Spleen (tissue), 7 donors: Measurements from ENCODE around the gene CARS1.

Source experiments
- POLR2A ChIP-seq, 3 donors: fragments of 450-650 bp; IDR thresholded peaks; one replicate each; pipeline ENCODE4 v1.5.1; 2017; ENCODE audit warnings: antibody characterized with exemption in 3 of 3, mild to moderate bottlenecking in 1 of 3
- POLR2AphosphoS5 ChIP-seq, 3 donors: sonication (generic); formaldehyde crosslinking; IDR thresholded peaks; one replicate each; pipeline ENCODE4 v1.5.1; 2017; ENCODE audit warnings: antibody characterized with exemption in 3 of 3
- TF ChIP-seq, protein P1 (sequence below), 11 experiments: fragments of 200-600 bp in 7 of 11; fragments of 450-650 bp in 4 of 11; sonication (generic) in 4 of 11; IDR thresholded peaks in 8 of 11; conservative IDR thresholded peaks in 3 of 11; 1 replicate in 7 of 11; 2 replicates in 4 of 11; pipeline versions ENCODE4 v1.4.0 to v1.8.0; 2016 to 2021; ENCODE audit warnings: antibody characterized with exemption in 11 of 11, inconsistent platforms in 4 of 11, mild to moderate bottlenecking in 1 of 11
- donor health status: DM: no; HTN: no; CAD: no; lungs with moderate emphysema.
- donor health status: DM: no; HTN: no; CAD: no.
- donor health status: DM: no; HTN: no; CAD: no.

GRCh38 chr11:3090096-3090901 lies 33.1 kb upstream of the CARS1 start:
- TF ChIP-seq, protein P1, sequence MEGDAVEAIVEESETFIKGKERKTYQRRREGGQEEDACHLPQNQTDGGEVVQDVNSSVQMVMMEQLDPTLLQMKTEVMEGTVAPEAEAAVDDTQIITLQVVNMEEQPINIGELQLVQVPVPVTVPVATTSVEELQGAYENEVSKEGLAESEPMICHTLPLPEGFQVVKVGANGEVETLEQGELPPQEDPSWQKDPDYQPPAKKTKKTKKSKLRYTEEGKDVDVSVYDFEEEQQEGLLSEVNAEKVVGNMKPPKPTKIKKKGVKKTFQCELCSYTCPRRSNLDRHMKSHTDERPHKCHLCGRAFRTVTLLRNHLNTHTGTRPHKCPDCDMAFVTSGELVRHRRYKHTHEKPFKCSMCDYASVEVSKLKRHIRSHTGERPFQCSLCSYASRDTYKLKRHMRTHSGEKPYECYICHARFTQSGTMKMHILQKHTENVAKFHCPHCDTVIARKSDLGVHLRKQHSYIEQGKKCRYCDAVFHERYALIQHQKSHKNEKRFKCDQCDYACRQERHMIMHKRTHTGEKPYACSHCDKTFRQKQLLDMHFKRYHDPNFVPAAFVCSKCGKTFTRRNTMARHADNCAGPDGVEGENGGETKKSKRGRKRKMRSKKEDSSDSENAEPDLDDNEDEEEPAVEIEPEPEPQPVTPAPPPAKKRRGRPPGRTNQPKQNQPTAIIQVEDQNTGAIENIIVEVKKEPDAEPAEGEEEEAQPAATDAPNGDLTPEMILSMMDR (IDR thresholded peaks at IDR 0.05 in 8 of 11, conservative IDR thresholded peaks at IDR 0.05 in 3 of 11): no peak
- TF ChIP-seq POLR2AphosphoS5 (IDR thresholded peaks at IDR 0.05) (peak in 1 of 3 donors; percentile 9), POLR2A (IDR thresholded peaks at IDR 0.05) (no peak)
